Testis (tissue), 2 donors: Measurements from ENCODE around the gene SEMA4D.

Experiments used
- POLR2A ChIP-seq: fragments of 450-650 bp; IDR thresholded peaks from one replicate; pipeline ENCODE4 v1.6.1; 2017; ENCODE audit warnings: antibody characterized with exemption, mild to moderate bottlenecking, moderate library complexity
- TF ChIP-seq, protein P1 (sequence below), 3 experiments: fragments of 450-650 bp in 2 of 3; fragments of 200-600 bp in 1 of 3; sonication (generic) in 1 of 3; IDR thresholded peaks; one replicate each; pipeline ENCODE4 v1.5.1; 2016 to 2019; ENCODE audit warnings: antibody characterized with exemption in 3 of 3, mild to moderate bottlenecking in 2 of 3, moderate library complexity in 1 of 3

DNA sequence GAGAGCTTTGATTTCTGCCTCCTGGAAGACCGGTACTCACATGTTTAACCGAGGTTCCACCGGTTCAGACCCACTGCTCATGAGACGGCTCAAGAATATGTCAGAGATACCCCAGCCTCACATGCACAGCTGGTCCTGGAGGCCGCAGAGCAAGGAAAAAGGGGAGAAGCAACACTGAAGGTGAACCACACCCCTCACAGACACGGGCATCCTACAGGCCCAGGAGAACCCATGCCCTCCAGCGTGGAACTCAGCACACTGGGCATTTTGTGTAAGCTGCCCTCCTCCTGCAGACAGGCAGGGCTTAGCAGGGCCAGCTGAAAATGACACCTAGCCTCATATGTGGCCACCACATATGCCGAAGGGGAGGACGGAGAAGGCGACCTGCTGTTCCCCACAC, 37.4 kb downstream of the SEMA4D start:
- TF ChIP-seq, protein P1, sequence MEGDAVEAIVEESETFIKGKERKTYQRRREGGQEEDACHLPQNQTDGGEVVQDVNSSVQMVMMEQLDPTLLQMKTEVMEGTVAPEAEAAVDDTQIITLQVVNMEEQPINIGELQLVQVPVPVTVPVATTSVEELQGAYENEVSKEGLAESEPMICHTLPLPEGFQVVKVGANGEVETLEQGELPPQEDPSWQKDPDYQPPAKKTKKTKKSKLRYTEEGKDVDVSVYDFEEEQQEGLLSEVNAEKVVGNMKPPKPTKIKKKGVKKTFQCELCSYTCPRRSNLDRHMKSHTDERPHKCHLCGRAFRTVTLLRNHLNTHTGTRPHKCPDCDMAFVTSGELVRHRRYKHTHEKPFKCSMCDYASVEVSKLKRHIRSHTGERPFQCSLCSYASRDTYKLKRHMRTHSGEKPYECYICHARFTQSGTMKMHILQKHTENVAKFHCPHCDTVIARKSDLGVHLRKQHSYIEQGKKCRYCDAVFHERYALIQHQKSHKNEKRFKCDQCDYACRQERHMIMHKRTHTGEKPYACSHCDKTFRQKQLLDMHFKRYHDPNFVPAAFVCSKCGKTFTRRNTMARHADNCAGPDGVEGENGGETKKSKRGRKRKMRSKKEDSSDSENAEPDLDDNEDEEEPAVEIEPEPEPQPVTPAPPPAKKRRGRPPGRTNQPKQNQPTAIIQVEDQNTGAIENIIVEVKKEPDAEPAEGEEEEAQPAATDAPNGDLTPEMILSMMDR (IDR thresholded peaks at IDR 0.05): no peak
- no peak for TF ChIP-seq POLR2A
